Hindlimb muscle (tissue), 1 donor: ENCODE measurements around the gene KRT76. TPM values are rescaled to one million over a fixed set of nuclear protein-coding genes. Genes with fewer than 3 reads are reported as not detected.
"Not testable (repeated sequence)": the region's sequence is repeated elsewhere in the genome, so short reads cannot be mapped to it uniquely, and the experiment has no call there.

ENCODE experiments used
- DNase-seq: peaks from one replicate; pipeline ENCODE4 v3.0.0-alpha.2; 2013
- polyA plus RNA-seq: library from polyadenylated mRNA; unstranded; fragments of 120-200 nt; gene quantifications from one replicate; pipeline ENCODE4 v1.2.1, GENCODE V29; 2013; ENCODE audit not compliant: insufficient read length

KRT76 gene
- polyA plus RNA-seq, 1 donor = not detected

DNA sequence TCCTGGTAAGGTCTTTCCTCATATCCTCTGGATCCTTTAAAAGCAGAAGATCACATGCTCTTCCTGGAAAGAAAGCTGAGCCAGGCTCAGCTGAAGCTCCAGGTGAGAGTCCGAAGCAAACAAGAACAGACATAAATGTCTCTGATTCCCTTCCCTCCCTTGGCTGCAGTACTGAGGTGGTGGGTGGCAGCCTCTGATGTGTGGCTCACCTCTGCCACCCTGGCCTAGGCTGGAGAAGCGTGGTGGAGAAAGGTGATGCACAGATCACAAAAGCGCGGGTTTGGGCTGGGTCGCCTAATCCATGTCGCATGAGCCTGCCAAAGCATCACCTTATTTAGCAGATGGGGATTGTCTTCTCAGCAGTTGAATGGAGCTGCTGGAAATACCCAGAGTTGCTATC is 2.8 kb upstream of the KRT76 start:
- DNase-seq = no peak

DNA sequence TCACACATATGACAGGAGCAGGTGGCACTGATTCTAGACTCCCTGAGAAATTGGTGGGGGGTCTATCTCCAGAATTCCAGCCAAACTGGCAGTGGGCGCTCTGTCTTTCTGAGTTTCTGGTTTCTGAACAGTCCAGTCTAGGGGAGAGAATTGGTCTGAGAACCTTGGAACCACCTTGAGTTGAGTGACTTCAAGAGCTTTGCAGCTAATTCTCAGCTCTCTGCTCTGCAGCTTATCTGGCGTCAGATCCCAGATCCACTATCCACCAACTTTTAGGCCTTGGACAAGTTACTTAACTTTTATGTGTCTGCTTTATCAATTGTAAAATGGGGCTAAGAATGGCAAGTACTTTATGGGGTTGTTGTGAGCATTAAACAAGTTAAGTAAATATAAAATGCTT is 1.7 kb upstream of the KRT76 start:
- DNase-seq = no peak

DNA sequence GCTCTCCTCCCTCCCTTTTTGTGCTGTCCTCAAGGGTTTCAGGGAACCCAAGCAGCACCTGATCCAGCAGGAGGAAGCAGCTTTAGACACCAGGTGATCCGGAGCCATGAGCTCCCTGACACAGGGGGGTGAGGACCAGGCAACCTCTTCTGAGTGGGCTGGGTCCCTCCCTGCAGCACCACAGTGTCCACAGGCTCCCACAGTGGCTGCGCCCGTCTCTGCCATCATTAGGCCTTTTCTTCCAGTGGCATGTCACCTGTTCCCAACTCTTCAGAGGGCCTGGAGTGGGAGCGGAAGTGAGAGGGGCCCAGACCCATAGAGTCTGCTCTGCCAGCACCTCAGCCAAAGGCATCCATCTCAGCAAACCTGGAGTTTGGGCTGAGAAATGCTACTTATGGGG is 421 bp upstream of the KRT76 start:
- no peak for DNase-seq

DNA sequence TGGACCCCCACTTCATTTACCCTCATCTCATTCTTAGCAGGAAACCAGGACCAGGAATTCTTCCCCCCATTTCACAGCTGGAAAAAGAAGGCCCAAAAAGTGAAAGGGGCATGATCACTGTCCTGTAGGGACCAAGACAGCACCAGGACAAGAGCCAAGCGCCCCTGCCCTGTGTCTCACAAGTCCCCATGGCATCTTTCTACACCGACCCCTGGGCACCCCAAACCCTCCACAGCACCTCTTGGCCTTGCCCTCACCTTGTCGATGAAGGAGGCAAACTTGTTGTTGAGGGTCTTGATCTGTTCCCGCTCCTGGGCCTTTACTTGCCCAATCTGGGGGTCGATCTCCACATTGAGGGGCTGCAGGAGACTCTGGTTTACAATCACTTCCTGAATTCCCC is 710 bp downstream of the KRT76 start:
- no peak for DNase-seq

DNA sequence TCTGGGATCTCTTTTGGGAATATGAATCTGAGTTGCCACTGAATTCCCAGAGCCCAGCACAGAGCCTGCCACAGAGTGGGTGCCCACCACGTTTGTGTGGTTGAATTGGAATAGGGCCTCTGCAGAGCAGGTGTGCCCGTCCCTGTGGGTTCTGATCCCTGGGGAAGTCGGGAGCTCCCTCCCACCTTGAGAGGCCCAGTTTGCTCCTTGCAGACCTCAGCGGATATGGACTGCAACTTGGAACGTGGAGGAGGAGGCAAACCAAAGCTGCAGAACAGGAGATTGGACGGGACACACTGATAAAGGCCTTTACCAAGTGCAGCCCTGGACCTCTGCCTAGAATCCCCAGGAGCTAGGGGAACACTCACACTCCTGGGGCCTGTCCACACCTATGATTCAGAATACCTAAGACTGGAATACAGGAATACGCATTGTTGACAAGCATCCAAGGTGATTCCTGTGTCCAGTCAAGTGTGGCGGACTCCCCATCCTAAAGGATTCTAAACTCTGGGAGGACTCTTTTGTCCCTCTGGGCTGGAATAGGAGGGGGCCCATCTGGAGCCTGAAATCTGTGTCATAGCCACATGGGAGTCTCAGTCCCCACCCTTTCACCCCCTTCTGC is 2.4 kb downstream of the KRT76 start:
- no peak for DNase-seq

DNA sequence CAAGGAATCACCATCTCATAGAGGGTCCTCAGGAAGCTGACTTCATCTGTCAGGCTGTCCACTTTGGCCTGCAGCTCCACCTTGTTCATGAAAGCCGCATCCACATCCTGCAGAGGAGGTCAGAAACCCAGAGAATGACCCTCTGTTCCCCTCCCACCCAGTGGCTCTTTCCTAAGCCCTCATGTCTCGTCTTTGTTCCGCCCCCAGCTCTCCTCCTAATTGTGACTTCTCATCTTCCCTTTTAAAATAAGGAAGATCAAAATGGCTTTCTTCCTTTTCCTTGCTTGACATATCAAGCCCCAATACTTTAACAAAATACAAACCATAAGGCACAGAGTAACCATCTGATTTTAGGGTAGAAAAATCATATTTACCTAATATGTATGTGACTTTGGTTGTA is 4.4 kb downstream of the KRT76 start:
- DNase-seq = no peak

DNA sequence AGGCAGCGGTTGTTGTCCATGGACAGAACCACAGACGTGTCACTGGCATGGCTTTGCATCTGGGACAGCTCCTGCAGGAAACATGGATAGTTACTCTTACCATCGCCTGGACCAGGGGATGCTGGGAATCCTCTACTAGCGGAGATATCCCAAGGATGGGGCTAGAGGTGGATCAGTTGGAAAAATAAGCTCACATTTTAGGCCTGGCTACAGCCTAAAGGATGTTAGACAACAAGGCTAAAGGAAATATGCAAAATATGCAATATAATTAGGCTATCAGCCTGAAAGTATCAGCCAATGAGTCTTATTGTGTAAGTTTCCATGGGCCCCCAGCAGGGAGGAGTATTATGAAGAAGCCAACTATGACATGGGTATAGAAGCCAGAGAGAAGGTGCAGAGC is 5.0 kb downstream of the KRT76 start:
- no peak for DNase-seq

DNA sequence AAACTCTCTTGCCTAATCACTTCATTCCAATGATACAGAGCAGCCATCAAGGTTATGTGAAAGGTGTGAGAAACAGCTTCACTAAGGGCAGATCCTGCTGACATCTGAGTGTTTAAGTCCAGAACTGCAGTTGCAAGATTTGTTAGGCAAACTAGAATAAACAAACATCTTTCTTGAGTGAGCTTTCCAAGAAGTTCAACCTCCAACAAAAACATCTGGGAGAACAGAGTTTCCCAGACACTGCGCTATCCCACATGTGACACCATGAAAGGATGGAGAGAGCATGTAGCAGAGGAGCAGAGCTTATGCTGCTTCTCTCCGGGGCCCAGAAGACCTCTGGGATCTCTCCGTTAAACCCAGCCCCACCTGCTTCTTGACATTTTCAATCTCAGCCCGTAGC is 5.6 kb downstream of the KRT76 start:
- DNase-seq = no peak

DNA sequence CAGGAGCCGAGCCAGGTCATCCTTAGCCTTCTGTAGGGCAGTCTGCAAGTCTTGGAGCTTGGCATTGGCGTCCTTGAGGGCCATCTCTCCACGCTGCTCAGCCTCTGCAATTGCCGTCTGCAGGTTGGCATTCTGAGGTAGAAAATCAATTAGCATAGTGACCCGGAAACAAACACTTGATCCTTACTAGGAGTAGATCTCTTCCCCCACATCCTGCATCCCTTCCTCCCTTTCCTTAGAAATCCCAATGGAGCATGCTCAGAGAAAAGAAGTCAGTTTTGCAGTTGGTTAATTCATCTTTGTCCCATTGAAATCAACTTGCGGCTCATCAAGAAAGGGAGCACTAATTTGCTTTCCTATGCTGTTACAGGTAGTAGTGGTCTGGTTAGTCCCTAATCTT is 6.1 kb downstream of the KRT76 start:
- no peak for DNase-seq

DNA sequence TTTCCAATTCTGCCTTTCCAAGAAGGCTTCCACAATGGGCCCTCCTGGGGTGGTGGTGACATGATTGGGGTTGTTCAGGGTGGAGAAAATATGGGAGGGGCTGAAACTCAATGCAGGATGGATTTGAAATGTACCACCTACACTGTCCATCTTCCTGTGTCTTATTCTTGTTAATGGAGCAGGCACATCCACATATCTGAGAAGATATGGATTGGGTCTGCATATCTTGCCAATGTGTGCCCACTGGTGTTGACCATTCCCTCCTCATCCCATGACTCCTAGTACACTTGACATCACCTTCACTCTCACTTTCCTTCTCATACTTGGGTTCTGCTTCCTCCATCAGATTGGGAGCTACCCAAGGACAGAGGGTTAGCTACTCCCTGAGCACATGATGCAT is 7.2 kb downstream of the KRT76 start:
- DNase-seq = no peak

DNA sequence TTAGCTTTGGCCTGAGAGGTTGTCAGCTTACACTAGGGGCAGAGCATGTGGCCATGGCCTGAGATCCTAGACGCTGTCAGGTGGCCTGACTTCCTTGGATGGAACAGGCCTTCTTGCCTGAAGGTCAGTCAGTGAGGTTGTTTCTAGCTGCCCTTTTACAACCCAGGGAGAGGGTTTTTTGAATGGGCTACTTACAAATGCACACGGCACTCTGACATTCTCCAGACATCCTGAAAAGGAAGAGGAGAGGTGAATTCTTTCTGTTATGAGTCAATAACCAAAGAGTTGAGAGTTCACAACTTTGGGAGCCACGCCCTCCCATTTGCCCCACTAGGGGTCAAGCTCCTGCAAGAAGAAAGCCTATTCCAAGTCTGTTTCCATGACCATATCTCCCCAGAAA is 7.8 kb downstream of the KRT76 start:
- DNase-seq = no peak

DNA sequence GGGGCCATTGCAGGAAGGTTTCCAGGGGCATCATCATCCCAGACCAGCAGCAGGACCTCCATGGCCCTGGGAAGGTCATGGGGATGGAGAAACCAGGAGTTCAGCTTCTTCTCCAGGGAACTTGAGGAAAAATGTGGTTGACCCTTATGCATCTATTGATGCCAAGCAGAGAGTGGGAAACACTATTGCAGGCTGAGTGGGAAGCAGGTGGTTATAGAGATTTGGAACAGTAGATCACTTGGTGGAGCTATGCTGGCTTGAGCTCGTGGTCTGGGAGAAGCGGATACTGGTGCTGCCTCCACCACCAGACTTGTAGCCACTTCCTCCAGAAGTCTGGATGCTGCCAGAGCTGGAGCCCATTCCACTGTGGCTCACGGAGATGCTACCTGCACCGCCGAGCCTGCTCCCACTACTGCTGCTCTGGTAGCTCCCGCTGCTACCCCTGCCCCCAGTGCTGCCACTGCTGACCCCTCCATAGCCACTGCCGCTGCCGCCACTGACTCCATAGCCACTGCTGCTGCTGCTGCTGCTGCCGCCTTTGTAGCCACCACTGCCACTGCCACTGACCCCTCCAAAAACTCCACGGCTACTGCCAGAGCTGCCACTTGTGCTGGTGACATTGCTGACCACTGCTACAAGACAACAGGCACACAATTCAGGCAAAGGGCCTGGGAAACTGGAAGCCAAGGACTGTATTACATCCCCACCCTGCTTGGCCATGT is 8.5 kb downstream of the KRT76 start:
- no peak for DNase-seq

DNA sequence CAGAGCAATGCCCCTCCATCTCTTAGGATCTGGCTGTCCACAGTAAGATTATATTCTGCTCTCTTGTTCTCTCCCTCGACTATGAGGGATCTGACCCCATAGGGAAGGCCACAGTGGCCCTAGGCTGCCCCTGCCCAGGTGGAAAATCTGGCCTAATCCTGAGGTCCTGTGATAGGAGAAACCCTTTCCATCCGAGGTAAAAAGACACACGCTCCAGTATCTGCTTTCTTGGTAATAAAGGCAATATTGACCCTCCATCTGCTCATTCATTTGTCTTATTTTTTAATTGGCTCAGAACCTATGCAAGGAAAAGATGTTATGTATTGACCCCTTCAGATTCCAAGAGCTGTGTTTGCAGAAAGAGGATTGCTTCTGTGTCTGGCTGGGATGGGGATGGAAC is 9.7 kb downstream of the KRT76 start:
- no peak for DNase-seq

DNA sequence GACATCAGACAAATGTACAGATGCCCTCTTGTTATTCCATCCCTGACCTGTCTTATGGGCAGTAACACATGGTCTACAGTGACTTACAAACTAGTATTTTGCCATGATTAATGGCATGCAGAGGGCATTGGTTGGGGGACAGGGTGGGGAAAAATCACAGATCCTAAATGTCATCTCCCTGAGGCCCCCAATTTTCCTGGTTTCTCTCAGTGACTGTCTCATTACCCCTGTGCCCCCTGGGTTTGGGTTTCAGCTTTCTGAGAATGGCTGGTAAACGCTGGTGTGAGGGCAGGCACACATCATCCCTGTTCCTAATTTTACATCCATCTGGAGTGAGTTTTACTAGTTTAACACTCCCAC is 10.1 kb downstream of the KRT76 start:
- DNase-seq = no peak

DNA sequence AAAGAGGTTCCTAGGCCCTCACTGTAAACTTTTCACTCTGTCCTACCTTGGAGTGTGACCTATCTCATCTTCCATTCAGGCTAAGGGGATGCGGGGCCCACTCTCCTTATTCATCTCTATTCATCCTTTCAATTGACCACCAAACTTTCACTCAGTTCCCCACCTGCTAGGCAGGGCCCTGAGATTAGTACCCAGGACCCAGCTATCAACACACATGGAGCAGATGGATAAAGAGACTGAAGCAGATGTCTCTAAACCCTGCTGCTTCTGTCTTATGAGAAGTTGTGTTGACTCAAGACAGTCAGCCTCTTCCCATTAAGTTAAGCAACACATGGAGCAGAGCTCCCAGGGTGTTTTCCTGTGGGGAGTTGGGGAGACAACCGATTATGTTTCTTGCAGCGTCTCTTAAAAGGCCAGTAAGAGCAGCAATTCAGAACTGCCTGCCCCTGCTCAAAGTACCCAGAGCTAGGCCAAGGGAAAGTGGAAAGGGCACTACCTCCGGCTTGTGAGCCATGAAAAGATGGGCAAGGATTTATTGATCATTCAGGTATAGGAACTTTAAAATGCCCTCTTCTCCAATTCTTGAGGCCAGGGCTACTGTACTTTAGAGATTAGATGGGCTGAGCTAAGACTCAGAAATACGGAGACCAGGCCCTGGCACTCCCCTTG is 10.7 kb downstream of the KRT76 start:
- no peak for DNase-seq

DNA sequence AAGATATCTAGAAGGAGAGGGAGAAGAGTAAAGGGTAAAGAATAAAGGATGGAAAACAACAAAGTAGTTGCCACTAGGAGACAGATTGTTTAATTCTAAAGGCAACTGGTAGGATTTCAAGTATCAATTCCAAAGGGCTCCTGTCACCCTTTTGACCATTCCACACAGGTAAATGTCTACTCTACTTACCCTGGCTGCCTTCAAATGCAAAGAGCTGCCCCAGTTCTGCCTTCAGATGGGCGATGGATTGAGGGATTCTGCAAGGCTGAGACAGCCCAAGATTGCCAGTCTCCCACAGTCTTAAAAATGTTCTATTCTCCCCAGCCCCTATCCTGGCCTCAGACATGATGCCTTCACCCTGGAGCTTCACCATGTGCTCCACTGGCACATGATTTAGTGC is 11.4 kb downstream of the KRT76 start:
- DNase-seq = no peak

DNA sequence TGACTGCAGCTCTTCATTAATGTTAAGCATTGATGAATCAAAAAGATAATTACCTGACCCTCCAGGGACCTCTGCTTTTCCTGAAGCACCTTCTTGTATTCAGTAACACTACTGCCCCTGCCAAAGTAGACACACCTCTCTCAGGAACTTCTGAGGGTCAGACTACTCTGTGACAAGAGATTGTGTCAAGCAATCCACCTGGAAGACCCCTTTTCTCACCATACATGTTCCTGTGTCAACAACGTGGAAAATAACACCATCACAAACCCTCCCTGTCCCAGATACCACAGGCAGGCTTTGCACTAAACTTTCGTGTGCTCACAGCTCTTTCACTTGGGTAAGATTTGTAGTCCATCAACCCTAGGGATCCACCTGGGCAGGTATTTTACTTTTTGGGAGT is 13.2 kb downstream of the KRT76 start:
- DNase-seq = no peak

DNA sequence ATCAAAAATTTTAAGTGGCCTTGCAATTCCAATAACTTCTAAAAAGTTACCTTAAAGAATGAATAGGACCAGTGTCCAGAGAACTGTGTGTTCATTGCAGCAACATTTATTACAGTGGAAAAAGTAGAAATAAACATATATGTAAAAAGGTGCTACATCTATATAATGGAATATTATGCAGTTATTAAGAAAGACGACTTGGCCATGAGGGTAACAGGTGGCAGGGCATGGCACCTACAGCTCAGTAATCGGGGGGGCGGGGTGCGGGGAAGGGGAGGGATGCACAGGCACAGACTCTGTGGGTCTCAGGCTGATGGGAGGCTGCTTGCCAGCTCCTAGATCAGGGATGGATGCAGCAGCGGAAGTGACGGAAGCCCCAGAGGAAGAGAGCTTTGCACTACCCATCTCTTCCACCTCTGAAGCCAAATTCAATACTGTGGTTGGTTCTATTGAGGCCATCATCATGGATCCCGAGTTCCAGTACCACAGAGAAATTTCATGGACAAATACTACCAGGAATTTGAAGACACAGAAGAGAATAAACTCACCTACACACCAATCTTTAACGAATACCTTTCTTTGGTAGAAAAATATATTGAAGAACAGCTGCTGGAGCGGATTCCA is 14.0 kb downstream of the KRT76 start:
- DNase-seq = no peak

DNA sequence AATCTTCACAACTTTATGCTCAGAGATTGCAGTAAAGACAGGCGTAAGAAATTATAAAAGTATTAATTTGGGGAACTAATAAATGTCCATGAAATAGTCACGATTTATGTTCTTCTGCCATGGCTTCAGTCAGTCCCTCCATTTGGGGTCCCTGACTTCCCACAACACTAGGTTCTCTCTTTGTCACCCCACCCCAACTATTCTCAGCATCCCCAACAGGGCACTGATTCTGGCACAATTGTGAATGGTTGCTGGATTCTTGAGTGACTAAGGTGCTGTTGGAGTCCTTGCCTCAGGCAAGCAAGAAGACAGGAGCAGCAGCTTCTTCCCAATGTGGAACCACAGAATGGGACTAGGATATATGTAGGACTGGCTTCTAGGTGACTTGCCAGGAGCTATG is 15.3 kb downstream of the KRT76 start:
- no peak for DNase-seq

DNA sequence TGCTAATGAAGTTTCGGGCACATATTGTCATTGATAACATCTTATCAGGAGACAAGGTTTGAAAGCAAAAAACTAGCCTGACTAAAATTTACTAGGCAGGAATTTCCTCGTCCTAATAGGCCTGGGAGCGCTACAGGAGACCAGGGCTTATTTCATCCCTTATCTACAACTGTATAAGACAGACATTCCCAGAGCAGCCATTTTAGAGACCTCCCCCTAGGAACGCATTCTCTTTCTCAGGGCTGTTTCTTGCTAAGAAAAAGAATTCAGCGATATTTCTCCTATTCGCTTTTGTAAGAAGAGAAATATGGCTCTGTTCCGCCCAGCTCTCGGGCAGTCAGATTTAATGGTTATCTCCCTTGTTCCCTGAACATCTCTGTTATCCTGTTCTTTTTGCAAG is 15.9 kb downstream of the KRT76 start:
- not testable (repeated sequence) for DNase-seq

DNA sequence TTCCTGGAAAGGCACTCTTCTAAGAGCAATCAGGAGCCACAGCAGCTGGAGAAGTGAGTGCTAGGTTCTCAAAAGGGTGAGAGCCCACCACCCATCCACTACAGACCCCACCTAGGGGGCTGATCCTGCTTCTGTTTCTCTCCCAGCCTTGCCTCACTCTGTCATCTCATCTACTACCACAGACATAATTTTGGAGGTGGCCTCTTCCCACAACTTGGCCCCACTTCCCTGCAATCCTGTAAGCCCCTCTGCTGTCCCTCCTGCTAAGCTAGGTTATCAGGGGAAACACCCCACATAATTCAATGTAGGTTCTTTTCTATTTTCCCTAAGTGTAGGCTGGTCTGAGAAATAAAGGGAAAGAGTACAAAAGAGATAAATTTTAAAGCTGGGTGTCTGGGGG is 16.5 kb downstream of the KRT76 start:
- no peak for DNase-seq

DNA sequence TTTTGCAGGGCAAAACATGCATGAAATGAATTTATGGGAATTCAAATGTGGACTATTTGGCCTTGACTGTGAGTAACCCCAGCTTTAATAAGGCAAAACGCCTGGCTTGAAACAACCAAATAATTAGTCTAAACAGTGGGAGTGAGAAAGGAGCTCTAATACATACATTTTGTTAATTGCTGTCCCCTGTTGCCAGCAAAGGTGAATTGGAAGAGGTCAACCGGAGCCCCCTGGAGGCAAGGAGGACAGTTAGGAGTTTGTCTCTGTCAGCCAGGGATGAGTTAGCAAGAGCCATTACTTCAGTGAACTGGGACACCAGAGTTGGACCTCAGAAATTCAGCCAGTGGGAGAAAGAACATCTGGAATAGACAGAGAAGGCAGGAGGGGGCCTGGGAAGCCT is 17.4 kb downstream of the KRT76 start:
- no peak for DNase-seq

DNA sequence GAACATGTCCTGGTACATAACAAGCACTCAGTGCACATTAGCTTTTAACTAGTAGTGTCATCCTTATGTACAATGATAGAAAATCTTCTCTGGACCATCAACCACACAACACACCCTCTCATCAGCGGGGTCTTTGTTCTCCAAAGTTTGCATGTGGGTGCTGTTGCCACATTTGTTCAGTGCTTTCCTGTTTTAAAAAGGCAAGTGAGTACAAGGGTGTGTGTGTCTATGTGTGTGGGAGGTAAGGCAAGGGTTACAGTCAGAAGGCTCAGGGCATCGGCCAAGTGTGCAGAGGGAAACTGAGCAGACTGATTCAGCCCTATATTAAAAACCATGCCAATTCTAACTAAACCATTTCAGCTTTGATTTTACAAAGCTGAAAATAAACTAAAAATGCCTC is 17.9 kb downstream of the KRT76 start:
- DNase-seq = no peak
